ENCODE measurements around the gene RBM10. TPM values are rescaled to one million over a fixed set of nuclear protein-coding genes. Genes with fewer than 3 reads are reported as not detected.

The RBM10 gene
- total RNA-seq, 1 donor from 2014 or later: 74.6 TPM

GRCh38 chrX:47170861-47171692 is 26.1 kb downstream of the RBM10 start:
- peaks cover 4% of the 10 kb centered on the region for H3K27me3 Mint-ChIP-seq (ENCODE audit: unreplicated experiment)
- no peak for TF ChIP-seq CTCF (IDR thresholded peaks at IDR 0.05; ENCODE audit: partially characterized antibody, unreplicated experiment)
- peaks cover 4% of the 10 kb centered on the region for H3K9me3 Mint-ChIP-seq (ENCODE audit: unreplicated experiment)
- no peak for DNase-seq
- no peaks in the 10 kb centered on the region for H3K36me3 Mint-ChIP-seq (ENCODE audit: unreplicated experiment)
- H3K4me1 Mint-ChIP-seq (ENCODE audit: low read depth, unreplicated experiment): no peaks in the 10 kb centered on the region
- H3K4me3 Mint-ChIP-seq (ENCODE audit: unreplicated experiment): no peak overlapping the region
- no peak overlapping the region for H3K27ac Mint-ChIP-seq (ENCODE audit: unreplicated experiment)

GRCh38 chrX:47171996-47172395 is 27.0 kb downstream of the RBM10 start:
- H3K9me3 Mint-ChIP-seq (ENCODE audit: unreplicated experiment): peaks cover 4% of the 10 kb centered on the region

GRCh38 chrX:47172549-47172948 is 27.5 kb downstream of the RBM10 start:
- Mint-ChIP-seq H3K36me3 (ENCODE audit: unreplicated experiment) (no peaks in the 10 kb centered on the region), H3K9me3 (ENCODE audit: unreplicated experiment) (peaks cover 4% of the 10 kb centered on the region), H3K27ac (ENCODE audit: unreplicated experiment) (no peak overlapping the region), H3K27me3 (ENCODE audit: unreplicated experiment) (peaks cover 4% of the 10 kb centered on the region), H3K4me3 (ENCODE audit: unreplicated experiment) (no peak overlapping the region), H3K4me1 (ENCODE audit: low read depth, unreplicated experiment) (no peaks in the 10 kb centered on the region)
- TF ChIP-seq CTCF (IDR thresholded peaks at IDR 0.05; ENCODE audit: partially characterized antibody, unreplicated experiment): no peak
- DNase-seq: no peak

More at GRCh38 chrX:47171996-47172395, 27.0 kb downstream of the RBM10 start:
- Mint-ChIP-seq H3K27ac (ENCODE audit: unreplicated experiment) (no peak overlapping the region), H3K4me3 (ENCODE audit: unreplicated experiment) (no peak overlapping the region), H3K36me3 (ENCODE audit: unreplicated experiment) (no peaks in the 10 kb centered on the region), H3K27me3 (ENCODE audit: unreplicated experiment) (peaks cover 4% of the 10 kb centered on the region), H3K4me1 (ENCODE audit: low read depth, unreplicated experiment) (no peaks in the 10 kb centered on the region)
- DNase-seq: no peak
- TF ChIP-seq CTCF (IDR thresholded peaks at IDR 0.05; ENCODE audit: partially characterized antibody, unreplicated experiment): no peak

- no peak overlapping the region for H3K4me3 Mint-ChIP-seq (ENCODE audit: unreplicated experiment)
- no peak overlapping the region for H3K27ac Mint-ChIP-seq (ENCODE audit: unreplicated experiment)
- peaks cover 7% of the 10 kb centered on the region for H3K27me3 Mint-ChIP-seq (ENCODE audit: unreplicated experiment)
- H3K4me1 Mint-ChIP-seq (ENCODE audit: low read depth, unreplicated experiment): no peaks in the 10 kb centered on the region
- TF ChIP-seq CTCF (IDR thresholded peaks at IDR 0.05; ENCODE audit: partially characterized antibody, unreplicated experiment): no peak
- peaks cover 6% of the 10 kb centered on the region for H3K9me3 Mint-ChIP-seq (ENCODE audit: unreplicated experiment)
- H3K36me3 Mint-ChIP-seq (ENCODE audit: unreplicated experiment): no peaks in the 10 kb centered on the region
- DNase-seq: no peak
These were observed 28.2 kb downstream of the RBM10 start for GRCh38 chrX:47172971-47173792.

Data from glutamatergic neuron (in vitro differentiated cells).